B cell (primary cell): Measurements from ENCODE around the gene CDKN1C. TPM values are rescaled to one million over a fixed set of nuclear protein-coding genes. Genes with fewer than 3 reads are reported as not detected.

Experiments
- ATAC-seq: fragments of 200-7000 bp; cut with Tn5 transposase; one replicate; pipeline ENCODE4 v1.10.0; 2021; ENCODE audit warnings: low read depth, mild to moderate bottlenecking, moderate number of reproducible peaks, moderate library complexity
- CTCF ChIA-PET: fragments of 350-600 bp; sonication (Branson Sonifier 250); formaldehyde crosslinking; loops from one replicate; lab custom pipeline; 2021; ENCODE audit warnings: antibody characterized with exemption, inconsistent platforms; lab: Charles Lee
- POLR2A ChIA-PET: fragments of 350-600 bp; sonication (Branson Sonifier 250); formaldehyde crosslinking; loops from one replicate; lab custom pipeline; 2021; ENCODE audit warnings: antibody characterized with exemption; lab: Charles Lee
- DNase-seq: peaks from one replicate; pipeline ENCODE4 v3.0.0; 2013
- H2AFZ ChIP-seq: 2 replicates; pipeline ENCODE4 v1.6.1; 2012; ENCODE audit warnings: mild to moderate bottlenecking, low read depth, low read length; ENCODE audit not compliant: insufficient read depth, poor library complexity, severe bottlenecking
- H3K27ac ChIP-seq, 2 donors: 1 replicate in 1 of 2; 2 replicates in 1 of 2; pipeline ENCODE4 v1.5.1; 2012 to 2013; ENCODE audit warnings: low read length in 2 of 2, mild to moderate bottlenecking in 2 of 2, moderate library complexity in 1 of 2
- H3K27me3 ChIP-seq, 4 experiments: fragments of 200-600 bp in 1 of 4; sonication (generic) in 1 of 4; replicated peaks in 1 of 4; 1 replicate in 2 of 4; 2 replicates in 2 of 4; pipeline versions ENCODE4 v1.6.1 to v1.7.0; 2013 to 2016; ENCODE audit warnings: low read length in 3 of 4, mild to moderate bottlenecking in 2 of 4, mixed read lengths in 1 of 4, moderate library complexity in 1 of 4; ENCODE audit not compliant: insufficient read depth in 4 of 4, control insufficient read depth in 3 of 4; ENCODE audit errors: control extremely low read depth in 1 of 4
- H3K36me3 ChIP-seq, 2 experiments: replicated peaks in 1 of 2; 1 replicate in 1 of 2; 2 replicates in 1 of 2; pipeline versions ENCODE4 v1.6.1 to v1.7.1; 2013; ENCODE audit warnings: low read length in 1 of 2; ENCODE audit not compliant: insufficient read depth in 2 of 2, control insufficient read depth in 1 of 2; ENCODE audit errors: control extremely low read depth in 1 of 2, extremely low read depth in 1 of 2
- H3K4me1 ChIP-seq, 2 donors: fragments of 200-600 bp in 1 of 2; sonication (generic) in 1 of 2; 1 replicate in 1 of 2; 2 replicates in 1 of 2; pipeline versions ENCODE4 v1.5.1 to v1.6.1; 2013 to 2017; ENCODE audit warnings: low read length in 2 of 2; ENCODE audit not compliant: control insufficient read depth in 2 of 2, insufficient read depth in 2 of 2
- H3K4me2 ChIP-seq: replicated peaks from 2 replicates; pipeline ENCODE3; 2012; ENCODE audit warnings: mild to moderate bottlenecking, low read depth, low read length; ENCODE audit not compliant: poor library complexity, severe bottlenecking
- H3K4me3 ChIP-seq, 5 experiments: fragments of 200-600 bp in 1 of 5; sonication (generic) in 1 of 5; 1 replicate in 3 of 5; 2 replicates in 2 of 5; pipeline versions ENCODE4 v1.5.1 to v1.7.0; 2011 to 2016; ENCODE audit warnings: low read length in 4 of 5, mild to moderate bottlenecking in 4 of 5, low read depth in 2 of 5, control low read depth in 1 of 5, moderate library complexity in 1 of 5; ENCODE audit not compliant: insufficient read depth in 1 of 5; ENCODE audit errors: control extremely low read depth in 1 of 5, extremely low read depth in 1 of 5
- H3K79me2 ChIP-seq: fragments of 200-600 bp; sonication (generic); one replicate; pipeline ENCODE4 v1.6.0; 2016; ENCODE audit warnings: low read length; ENCODE audit not compliant: control insufficient read depth, insufficient read depth
- H3K9ac ChIP-seq: fragments of 200-600 bp; sonication (generic); 2 replicates; pipeline ENCODE4 v1.6.1; 2017; ENCODE audit warnings: mild to moderate bottlenecking, low read length, moderate library complexity
- H3K9me3 ChIP-seq, 3 donors: one replicate each; pipeline versions ENCODE4 v1.6.1 to v1.7.1; 2013; ENCODE audit warnings: low read length in 2 of 3; ENCODE audit not compliant: control insufficient read depth in 2 of 3, insufficient read depth in 1 of 3; ENCODE audit errors: control extremely low read depth in 1 of 3
- H4K20me1 ChIP-seq: 2 replicates; pipeline ENCODE4 v1.6.0; 2012; ENCODE audit warnings: mild to moderate bottlenecking, low read length; ENCODE audit not compliant: insufficient read depth, control insufficient read depth, poor library complexity, severe bottlenecking
- H3K27ac Mint-ChIP-seq: one replicate; pipeline ENCODE4 v1.8.0; 2021; ENCODE audit warnings: mixed read lengths
- H3K27me3 Mint-ChIP-seq: one replicate; pipeline ENCODE4 v1.8.0; 2021; ENCODE audit warnings: mixed read lengths
- H3K4me1 Mint-ChIP-seq: one replicate; pipeline ENCODE4 v1.8.0; 2021; ENCODE audit warnings: mixed read lengths
- H3K4me3 Mint-ChIP-seq: one replicate; pipeline ENCODE4 v1.8.0; 2021; ENCODE audit warnings: mixed read lengths
- H3K9me3 Mint-ChIP-seq: one replicate; pipeline ENCODE4 v1.8.0; 2022; ENCODE audit warnings: mixed read lengths; ENCODE audit not compliant: insufficient read depth
- CTCF ChIP-seq: fragments of 200-600 bp; IDR thresholded peaks from one replicate; pipeline ENCODE4 v1.8.0; 2022; ENCODE audit warnings: antibody characterized with exemption, mild to moderate bottlenecking
- EZH2 ChIP-seq: IDR thresholded peaks from 2 replicates; pipeline ENCODE4 v1.6.1; 2012; ENCODE audit warnings: borderline replicate concordance, low read depth, mild to moderate bottlenecking, moderate library complexity, low read length; ENCODE audit not compliant: insufficient read depth, poor library complexity, severe bottlenecking
- WGBS: methylation state at CpG from one replicate; pipeline ENCODE4 v1.1.5; 2013; ENCODE audit warnings: missing lambda C conversion rate; ENCODE audit not compliant: insufficient coverage; 5-methylcytosine and 5-hydroxymethylcytosine counted together
- intact Hi-C: fragments of 100-400 bp; cut with micrococcal nuclease; formaldehyde crosslinking; loops from one replicate; pipeline ENCODE4 v1.10.0; 2022
- polyA plus RNA-seq: library from polyadenylated mRNA; depleted of rRNA; stranded (reverse); fragments of >200 nt; gene quantifications from 2 replicates; pipeline ENCODE4 v1.2.3, GENCODE V29; 2012
- total RNA-seq, 2 donors: library from RNA; stranded (reverse); fragments of 120-200 nt in 1 of 2; gene quantifications; 1 replicate in 1 of 2; 2 replicates in 1 of 2; pipeline versions ENCODE4 v1.2.3 to v1.2.4, GENCODE V29; 2013 to 2022

CDKN1C gene
- total and polyA plus RNA-seq, 2 donors (not counting 1 experiment from before 2014, with no cell fraction given): 0.58 to 8.0 TPM

GRCh38 chr11:2921261-2921660, 35.7 kb upstream of the CDKN1C start:
- H3K9me3 ChIP-seq: no peaks in the 10 kb centered on the region
- Mint-ChIP-seq H3K27ac (no peak overlapping the region), H3K4me1 (no peaks in the 10 kb centered on the region), H3K27me3 (peaks cover under 1% of the 10 kb centered on the region), H3K4me3 (no peak overlapping the region), H3K9me3 (no peaks in the 10 kb centered on the region)
- POLR2A ChIA-PET: no interaction called here
- no peaks in the 10 kb centered on the region for H3K4me1 ChIP-seq
- no peak overlapping the region for H3K27ac ChIP-seq
- H2AFZ ChIP-seq: no peak overlapping the region
- no peaks in the 10 kb centered on the region for H3K36me3 ChIP-seq
- CTCF ChIA-PET: no interaction called here
- DNase-seq (no peak), ATAC-seq (no peak)
- no peak overlapping the region for H3K4me3 ChIP-seq
- no peaks in the 10 kb centered on the region for H4K20me1 ChIP-seq
- TF ChIP-seq EZH2: no peak
- TF ChIP-seq CTCF: no peak
- intact Hi-C loops: no loop called here
- no peaks in the 10 kb centered on the region for H3K79me2 ChIP-seq
- no peaks in the 10 kb centered on the region for H3K27me3 ChIP-seq
- WGBS: 94% methylated on average over 2 of the region's 16 CpGs
- H3K9ac ChIP-seq: no peak overlapping the region
- no peak overlapping the region for H3K4me2 ChIP-seq

DNA sequence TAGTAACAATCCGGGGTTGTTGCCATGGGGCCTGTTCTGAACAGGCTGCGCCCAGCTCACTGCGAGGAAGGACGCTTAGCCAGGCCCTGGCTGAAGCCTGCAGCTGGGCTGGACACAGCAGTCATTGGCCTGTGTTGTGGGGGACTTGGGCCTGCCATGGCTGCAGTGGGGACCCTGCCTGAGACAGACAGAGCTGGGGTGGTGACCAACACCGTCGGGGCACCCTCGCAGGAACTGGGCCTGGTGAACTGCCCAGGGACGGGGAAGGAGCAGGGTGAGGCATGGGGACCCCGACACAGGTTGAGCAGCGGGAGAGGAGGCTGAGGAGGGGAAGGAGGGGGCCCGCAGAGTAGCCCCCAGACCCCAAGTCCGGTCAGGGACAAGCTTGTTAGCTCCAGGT, 34.8 kb upstream of the CDKN1C start:
- no peak overlapping the region for H3K4me2 ChIP-seq
- no peaks in the 10 kb centered on the region for H3K4me1 ChIP-seq
- no peaks in the 10 kb centered on the region for H3K9me3 Mint-ChIP-seq
- no peaks in the 10 kb centered on the region for H3K79me2 ChIP-seq
- H3K36me3 ChIP-seq: no peaks in the 10 kb centered on the region
- CTCF ChIA-PET: no interaction called here
- H3K4me3 Mint-ChIP-seq: no peak overlapping the region
- H3K27me3 Mint-ChIP-seq: no peaks in the 10 kb centered on the region
- DNase-seq (no peak), ATAC-seq (no peak)
- WGBS: over 99% methylated on average over 11 of the region's 12 CpGs
- no peaks in the 10 kb centered on the region for H3K9me3 ChIP-seq
- intact Hi-C loops: no loop called here
- no peaks in the 10 kb centered on the region for H4K20me1 ChIP-seq
- no peak overlapping the region for H3K27ac ChIP-seq
- no peaks in the 10 kb centered on the region for H3K27me3 ChIP-seq
- H2AFZ ChIP-seq: no peak overlapping the region
- H3K4me3 ChIP-seq: no peak overlapping the region
- TF ChIP-seq CTCF (no peak), EZH2 (no peak)
- no peaks in the 10 kb centered on the region for H3K4me1 Mint-ChIP-seq
- no peak overlapping the region for H3K9ac ChIP-seq
- no peak overlapping the region for H3K27ac Mint-ChIP-seq
- POLR2A ChIA-PET: no interaction called here
